ENCODE measurements around the gene PPP1R13B.
A peak's percentile ranks its signal among the peaks of the same experiment; 100 is the strongest.

Gene PPP1R13B

GRCh38 chr14:103738166-103738565, 109.2 kb downstream of the PPP1R13B start:
- no peak for TF ChIP-seq CTCF (IDR thresholded peaks at IDR 0.05; ENCODE audit: insufficient read depth, low read depth, low read length, missing control alignments)
- no peak overlapping the region for H3K4me3 ChIP-seq (ENCODE audit: low read length)
- DNase-seq (ENCODE audit: low read depth): no peak

GRCh38 chr14:103737432-103738045, 109.8 kb downstream of the PPP1R13B start:
- DNase-seq (ENCODE audit: low read depth): no peak
- TF ChIP-seq CTCF (IDR thresholded peaks at IDR 0.05; ENCODE audit: insufficient read depth, low read depth, low read length, missing control alignments): no peak
- H3K4me3 ChIP-seq (ENCODE audit: low read length): no peak overlapping the region

- H3K4me3 ChIP-seq (ENCODE audit: low read length): no peak overlapping the region
- TF ChIP-seq CTCF (IDR thresholded peaks at IDR 0.05; ENCODE audit: insufficient read depth, low read depth, low read length, missing control alignments): no peak
- DNase-seq (ENCODE audit: low read depth): no peak
Observed at GRCh38 chr14:103736546-103737431, 110.6 kb downstream of the PPP1R13B start.

- peak; percentile 83 for DNase-seq (ENCODE audit: low read depth)
- H3K4me3 ChIP-seq (ENCODE audit: low read length): peak overlapping the region; percentile 13
- TF ChIP-seq CTCF (IDR thresholded peaks at IDR 0.05; ENCODE audit: insufficient read depth, low read depth, low read length, missing control alignments): no peak
Observed at GRCh38 chr14:103735815-103736545, 111.4 kb downstream of the PPP1R13B start.

GRCh38 chr14:103735439-103735814, 111.9 kb downstream of the PPP1R13B start:
- DNase-seq (ENCODE audit: low read depth): no peak
- TF ChIP-seq CTCF (IDR thresholded peaks at IDR 0.05; ENCODE audit: insufficient read depth, low read depth, low read length, missing control alignments): peak; percentile 13
- H3K4me3 ChIP-seq (ENCODE audit: low read length): no peak overlapping the region

GRCh38 chr14:103735022-103735421, 112.4 kb downstream of the PPP1R13B start:
- H3K4me3 ChIP-seq (ENCODE audit: low read length): no peak overlapping the region

More at GRCh38 chr14:103735022-103735421, 112.4 kb downstream of the PPP1R13B start:
- TF ChIP-seq CTCF (IDR thresholded peaks at IDR 0.05; ENCODE audit: insufficient read depth, low read depth, low read length, missing control alignments): no peak
- no peak for DNase-seq (ENCODE audit: low read depth)

All from epithelial cell of esophagus (primary cell).